Mesenchymal stem cell (in vitro differentiated cells and primary cell): ENCODE results near the gene ME1.

Experiments
- DNase-seq: peaks from one replicate; pipeline ENCODE4 v3.0.0-alpha.2; 2013
- H2AFZ ChIP-seq: one replicate; pipeline ENCODE4 v1.6.1; 2013; ENCODE audit warnings: low read depth, mild to moderate bottlenecking, control low read depth, inconsistent platforms, low read length, moderate library complexity
- H2AK5ac ChIP-seq: 2 replicates; pipeline ENCODE4 v1.6.1; 2013; ENCODE audit warnings: low read length, moderate library complexity, mild to moderate bottlenecking, inconsistent platforms; ENCODE audit not compliant: severe bottlenecking
- H2BK120ac ChIP-seq: one replicate; pipeline ENCODE4 v1.6.1; 2013; ENCODE audit warnings: low read depth, mild to moderate bottlenecking, inconsistent platforms, low read length, moderate library complexity
- H2BK12ac ChIP-seq, 2 experiments: one replicate each; pipeline ENCODE4 v1.6.1; 2013; ENCODE audit warnings: inconsistent platforms in 2 of 2, low read length in 2 of 2, mild to moderate bottlenecking in 2 of 2, moderate library complexity in 2 of 2, control low read depth in 1 of 2
- H2BK15ac ChIP-seq: one replicate; pipeline ENCODE4 v1.6.1; 2013; ENCODE audit warnings: mild to moderate bottlenecking, low read depth, inconsistent platforms; ENCODE audit not compliant: poor library complexity, severe bottlenecking
- H2BK5ac ChIP-seq: 2 replicates; pipeline ENCODE4 v1.6.1; 2013; ENCODE audit warnings: low read depth, mild to moderate bottlenecking, low read length, control low read depth, inconsistent platforms; ENCODE audit not compliant: poor library complexity, severe bottlenecking
- H3K14ac ChIP-seq, 2 experiments: one replicate each; pipeline ENCODE4 v1.6.1; 2013; ENCODE audit warnings: inconsistent platforms in 2 of 2, low read length in 2 of 2, control low read depth in 1 of 2, mild to moderate bottlenecking in 1 of 2, moderate library complexity in 1 of 2
- H3K18ac ChIP-seq, 2 experiments: one replicate each; pipeline ENCODE4 v1.6.1; 2013; ENCODE audit warnings: inconsistent platforms in 2 of 2, low read length in 2 of 2, control low read depth in 1 of 2, low read depth in 1 of 2, mild to moderate bottlenecking in 1 of 2
- H3K23ac ChIP-seq, 2 experiments: one replicate each; pipeline ENCODE4 v1.6.1; 2013; ENCODE audit warnings: inconsistent platforms in 2 of 2, low read length in 2 of 2, mild to moderate bottlenecking in 2 of 2, moderate library complexity in 2 of 2, control low read depth in 1 of 2
- H3K27ac ChIP-seq: 2 replicates; pipeline ENCODE4 v1.5.1; 2013; ENCODE audit warnings: mild to moderate bottlenecking, moderate library complexity, low read length, control low read depth, inconsistent platforms; ENCODE audit not compliant: poor library complexity, severe bottlenecking
- H3K27me3 ChIP-seq, 2 experiments: 2 replicates each; pipeline versions ENCODE4 v1.6.1 to v1.7.0; 2013; ENCODE audit warnings: low read length in 2 of 2, mild to moderate bottlenecking in 2 of 2, moderate library complexity in 2 of 2, control low read depth in 1 of 2, inconsistent platforms in 1 of 2; ENCODE audit not compliant: control insufficient read depth in 1 of 2, insufficient read depth in 1 of 2
- H3K36me3 ChIP-seq, 2 experiments: 2 replicates each; pipeline versions ENCODE4 v1.6.1 to v1.7.0; 2013; ENCODE audit warnings: low read length in 2 of 2, control low read depth in 1 of 2, inconsistent platforms in 1 of 2, low read depth in 1 of 2, mild to moderate bottlenecking in 1 of 2; ENCODE audit not compliant: insufficient read depth in 2 of 2, control insufficient read depth in 1 of 2
- H3K4ac ChIP-seq, 2 experiments: one replicate each; pipeline ENCODE4 v1.6.1; 2013; ENCODE audit warnings: inconsistent platforms in 2 of 2, low read length in 2 of 2, mild to moderate bottlenecking in 2 of 2, moderate library complexity in 2 of 2, control low read depth in 1 of 2, low read depth in 1 of 2
- H3K4me1 ChIP-seq: 2 replicates; pipeline ENCODE4 v1.6.1; 2013; ENCODE audit warnings: low read depth, low read length, control low read depth; ENCODE audit not compliant: control insufficient read depth, insufficient read depth
- H3K4me2 ChIP-seq: 2 replicates; pipeline ENCODE4 v1.6.1; 2013; ENCODE audit warnings: low read length, mild to moderate bottlenecking, inconsistent platforms; ENCODE audit not compliant: poor library complexity, severe bottlenecking
- H3K4me3 ChIP-seq, 2 experiments: 2 replicates each; pipeline versions ENCODE4 v1.5.1 to v1.7.0; 2013; ENCODE audit warnings: low read length in 2 of 2, mild to moderate bottlenecking in 2 of 2, control low read depth in 1 of 2, low read depth in 1 of 2; ENCODE audit not compliant: insufficient read depth in 1 of 2
- H3K79me1 ChIP-seq: replicated peaks from 2 replicates; pipeline ENCODE4 v1.6.1; 2013; ENCODE audit warnings: mild to moderate bottlenecking, control low read depth, low read length, inconsistent platforms; ENCODE audit not compliant: poor library complexity, severe bottlenecking
- H3K9ac ChIP-seq: 2 replicates; pipeline ENCODE4 v1.7.0; 2013; ENCODE audit warnings: mild to moderate bottlenecking, low read length, moderate library complexity
- H3K9me3 ChIP-seq: 2 replicates; pipeline ENCODE4 v1.7.0; 2013; ENCODE audit warnings: mild to moderate bottlenecking, low read length; ENCODE audit not compliant: control insufficient read depth
- H4K8ac ChIP-seq: one replicate; pipeline ENCODE4 v1.6.1; 2013; ENCODE audit warnings: inconsistent platforms, mild to moderate bottlenecking, low read length, moderate library complexity
- H4K91ac ChIP-seq: one replicate; pipeline ENCODE4 v1.6.1; 2013; ENCODE audit warnings: mild to moderate bottlenecking, low read length, inconsistent platforms
- WGBS: methylation state at CpG from one replicate; pipeline ENCODE4 v1.1.7; 2013; ENCODE audit warnings: mixed read lengths; 5-methylcytosine and 5-hydroxymethylcytosine counted together

ME1 gene

GRCh38 chr6:83311231-83311630, 119.6 kb downstream of the ME1 start:
- Histone ChIP-seq H2BK5ac (no peak overlapping the region), H3K18ac (no peak overlapping the region), H3K79me1 (peaks cover 8% of the 10 kb centered on the region), H4K91ac (no peak overlapping the region), H3K14ac (no peak overlapping the region), H3K9ac (no peak overlapping the region), H3K36me3 (peaks cover 0 to 7% of the 10 kb centered on the region in 2 experiments), H2BK15ac (no peak overlapping the region), H3K27ac (no peak overlapping the region), H3K23ac (no peak overlapping the region), H2AFZ (no peak overlapping the region), H4K8ac (no peak overlapping the region), H3K4me3 (no peak overlapping the region), H3K27me3 (no peaks in the 10 kb centered on the region), H2BK12ac (no peak overlapping the region), H3K9me3 (no peaks in the 10 kb centered on the region), H3K4me1 (no peaks in the 10 kb centered on the region), H3K4ac (no peak overlapping the region), H3K4me2 (no peak overlapping the region), H2AK5ac (no peak overlapping the region), H2BK120ac (no peak overlapping the region)
- DNase-seq: no peak
- WGBS: 100% methylated on average over 1 of the region's 1 CpG

- Histone ChIP-seq H3K4me3 (no peak overlapping the region), H3K14ac (no peak overlapping the region), H3K27ac (no peak overlapping the region), H2BK12ac (no peak overlapping the region), H3K27me3 (no peaks in the 10 kb centered on the region), H2BK120ac (no peak overlapping the region), H3K23ac (no peak overlapping the region), H3K4ac (no peak overlapping the region), H2BK5ac (no peak overlapping the region), H4K91ac (no peak overlapping the region), H2AFZ (no peak overlapping the region), H4K8ac (no peak overlapping the region), H3K36me3 (peaks cover 0 to 7% of the 10 kb centered on the region in 2 experiments), H3K18ac (no peak overlapping the region), H2AK5ac (no peak overlapping the region), H3K4me2 (no peak overlapping the region), H2BK15ac (no peak overlapping the region), H3K9me3 (no peaks in the 10 kb centered on the region), H3K79me1 (peaks cover 8% of the 10 kb centered on the region), H3K9ac (no peak overlapping the region), H3K4me1 (no peaks in the 10 kb centered on the region)
- WGBS: 90% methylated on average over 4 of the region's 4 CpGs
- no peak for DNase-seq
These were observed 120.8 kb downstream of the ME1 start for GRCh38 chr6:83310046-83310445.

- no peaks in the 10 kb centered on the region for H3K27me3 ChIP-seq
- no peak overlapping the region for H3K4me2 ChIP-seq
- peaks cover 0 to 7% of the 10 kb centered on the region in 2 experiments for H3K36me3 ChIP-seq
- DNase-seq: no peak
- no peak overlapping the region for H2BK12ac ChIP-seq
- H2BK120ac ChIP-seq: no peak overlapping the region
- H3K79me1 ChIP-seq: peaks cover 8% of the 10 kb centered on the region
- H3K14ac ChIP-seq: no peak overlapping the region
- H3K27ac ChIP-seq: no peak overlapping the region
- WGBS: 91% methylated on average over 1 of the region's 1 CpG
- no peak overlapping the region for H2BK5ac ChIP-seq
- no peak overlapping the region for H4K8ac ChIP-seq
- no peak overlapping the region for H2AFZ ChIP-seq
- no peak overlapping the region for H3K4me3 ChIP-seq
- no peak overlapping the region for H3K18ac ChIP-seq
- no peaks in the 10 kb centered on the region for H3K4me1 ChIP-seq
- H3K9me3 ChIP-seq: no peaks in the 10 kb centered on the region
- no peak overlapping the region for H3K23ac ChIP-seq
- H3K9ac ChIP-seq: no peak overlapping the region
- H2BK15ac ChIP-seq: no peak overlapping the region
- no peak overlapping the region for H4K91ac ChIP-seq
- H2AK5ac ChIP-seq: no peak overlapping the region
- H3K4ac ChIP-seq: no peak overlapping the region
These were observed 121.5 kb downstream of the ME1 start for GRCh38 chr6:83309344-83309743.

GRCh38 chr6:83308833-83309232, 122.0 kb downstream of the ME1 start:
- no peak for DNase-seq
- H3K9me3 ChIP-seq: no peaks in the 10 kb centered on the region
- no peak overlapping the region for H3K23ac ChIP-seq
- no peak overlapping the region for H2BK5ac ChIP-seq
- peaks cover 0 to 7% of the 10 kb centered on the region in 2 experiments for H3K36me3 ChIP-seq
- peaks cover 8% of the 10 kb centered on the region for H3K79me1 ChIP-seq
- no peak overlapping the region for H3K4me2 ChIP-seq
- no peak overlapping the region for H4K91ac ChIP-seq
- H3K27me3 ChIP-seq: no peaks in the 10 kb centered on the region
- H3K4me3 ChIP-seq: no peak overlapping the region
- no peak overlapping the region for H3K4ac ChIP-seq
- H2AFZ ChIP-seq: no peak overlapping the region
- H2AK5ac ChIP-seq: no peak overlapping the region
- H2BK120ac ChIP-seq: no peak overlapping the region
- no peaks in the 10 kb centered on the region for H3K4me1 ChIP-seq
- no peak overlapping the region for H4K8ac ChIP-seq
- no peak overlapping the region for H2BK12ac ChIP-seq
- no peak overlapping the region for H2BK15ac ChIP-seq
- H3K27ac ChIP-seq: no peak overlapping the region
- no peak overlapping the region for H3K18ac ChIP-seq
- no peak overlapping the region for H3K14ac ChIP-seq
- H3K9ac ChIP-seq: no peak overlapping the region
